OCI-LY7 (cell line): ENCODE measurements around the gene ASB4. TPM values are rescaled to one million over a fixed set of nuclear protein-coding genes. Genes with fewer than 3 reads are reported as not detected.

Experiments
- BruUV-seq: library from RNA; stranded (reverse); fragments of 400-500 nt; replicated peaks from 2 replicates; lab custom pipeline; 2021; lab: Mats Ljungman, UMichigan
- CTCF ChIA-PET: fragments of 300-600 bp; sonication (Branson Sonifier 250); formaldehyde crosslinking; loops from one replicate; lab custom pipeline; 2022; ENCODE audit warnings: antibody characterized with exemption; ENCODE audit not compliant: unreplicated experiment; lab: Charles Lee
- POLR2A ChIA-PET: fragments of 300-600 bp; sonication (Branson Sonifier 250); formaldehyde crosslinking; loops from one replicate; lab custom pipeline; 2022; ENCODE audit warnings: antibody characterized with exemption; lab: Charles Lee
- DNase-seq: peaks from one replicate; pipeline ENCODE4 v3.0.0-alpha.2; 2015; ENCODE audit warnings: low spot score
- H2AFZ ChIP-seq: fragments of 200-600 bp; sonication (generic), shearing (Covaris generic); 2 replicates; pipeline ENCODE4 v1.6.1; 2014; ENCODE audit warnings: mild to moderate bottlenecking, antibody characterized with exemption, low read length, moderate library complexity
- H3K27ac ChIP-seq: fragments of 200-600 bp; sonication (generic); 2 replicates; pipeline ENCODE4 v1.5.1; 2014; ENCODE audit warnings: mixed run types, low read depth, mild to moderate bottlenecking, moderate library complexity, low read length, inconsistent platforms; ENCODE audit not compliant: poor library complexity, severe bottlenecking
- H3K36me3 ChIP-seq: fragments of 200-600 bp; sonication (generic); 2 replicates; pipeline ENCODE4 v1.6.1; 2014; ENCODE audit warnings: mild to moderate bottlenecking, antibody characterized with exemption, low read length, moderate library complexity, mixed read lengths; ENCODE audit not compliant: insufficient read depth
- H3K4me1 ChIP-seq: fragments of 200-600 bp; sonication (generic); 2 replicates; pipeline ENCODE4 v1.5.1; 2014; ENCODE audit warnings: mild to moderate bottlenecking, low read length; ENCODE audit not compliant: insufficient read depth, poor library complexity, severe bottlenecking
- H3K4me2 ChIP-seq: fragments of 200-600 bp; sonication (generic); 2 replicates; pipeline ENCODE4 v1.6.1; 2014; ENCODE audit warnings: mild to moderate bottlenecking, low read length
- H3K4me3 ChIP-seq: fragments of 200-600 bp; sonication (generic); 2 replicates; pipeline ENCODE4 v1.5.1; 2014; ENCODE audit warnings: mild to moderate bottlenecking, low read depth, low read length; ENCODE audit not compliant: poor library complexity, severe bottlenecking
- H3K79me2 ChIP-seq: fragments of 200-600 bp; sonication (generic); 2 replicates; pipeline ENCODE4 v1.6.1; 2016; ENCODE audit warnings: low read depth, mild to moderate bottlenecking, low read length, moderate library complexity, mixed read lengths; ENCODE audit not compliant: insufficient read depth
- H3K9me2 ChIP-seq: fragments of 200-600 bp; sonication (generic); 2 replicates; pipeline ENCODE4 v1.6.1; 2016; ENCODE audit warnings: mild to moderate bottlenecking, low read length, mixed read lengths; ENCODE audit not compliant: insufficient read depth
- H3K9me3 ChIP-seq: fragments of 200-600 bp; sonication (generic); 2 replicates; pipeline ENCODE4 v1.6.1; 2014; ENCODE audit warnings: mild to moderate bottlenecking, mixed run types, low read length, mixed read lengths
- H4K20me1 ChIP-seq: fragments of 200-600 bp; sonication (generic); 2 replicates; pipeline ENCODE4 v1.6.1; 2014; ENCODE audit warnings: mild to moderate bottlenecking, antibody characterized with exemption, low read length, moderate library complexity, mixed read lengths; ENCODE audit not compliant: insufficient read depth
- CTCF ChIP-seq: fragments of 200-600 bp; sonication (generic); conservative IDR thresholded peaks from 2 replicates; pipeline ENCODE4 v1.5.1; 2014; ENCODE audit warnings: mild to moderate bottlenecking, antibody characterized with exemption, low read length, moderate library complexity, mixed read lengths
- EZH2phosphoT487 ChIP-seq: fragments of 200-600 bp; sonication (generic); IDR thresholded peaks from 2 replicates; pipeline ENCODE4 v1.6.1; 2018; ENCODE audit warnings: low read depth, borderline replicate concordance, mild to moderate bottlenecking, mixed run types, antibody characterized with exemption, low read length, moderate library complexity, mixed read lengths
- intact Hi-C: fragments of 100-400 bp; cut with micrococcal nuclease; formaldehyde crosslinking; loops from one replicate; pipeline ENCODE4 v1.10.0; 2022; ENCODE audit not compliant: unreplicated experiment
- total RNA-seq, 2 experiments: library from RNA; depleted of rRNA in 1 of 2; stranded (reverse); fragments of >200 nt in 1 of 2; shearing (Covaris generic) in 1 of 2; gene quantifications; 2 replicates each; pipeline ENCODE4 v1.2.3, GENCODE V29; 2014 to 2022

Gene ASB4
- total RNA-seq, 2 experiments from 2014 or later: not detected

- TF ChIP-seq EZH2phosphoT487: no peak
- DNase-seq: no peak
- BruUV-seq: no TSS peak
- H3K79me2 ChIP-seq: no peaks in the 10 kb centered on the region
- H4K20me1 ChIP-seq: no peaks in the 10 kb centered on the region
- H3K4me3 ChIP-seq: no peak overlapping the region
- no peak overlapping the region for H2AFZ ChIP-seq
- H3K4me2 ChIP-seq: no peak overlapping the region
- ChIA-PET CTCF (no interaction called here), POLR2A (interaction anchor here (0.6 kb wide), 1 partner anchor 134 kb away, joined by 6 read pairs; no protein-coding TSS in a partner anchor)
- no peaks in the 10 kb centered on the region for H3K4me1 ChIP-seq
- no peak overlapping the region for H3K27ac ChIP-seq
- intact Hi-C loops: loop anchor here (5.0 kb wide), 1 partner anchor 343 kb away; no protein-coding TSS in a partner anchor
- H3K9me2 ChIP-seq: no peaks in the 10 kb centered on the region
- no peaks in the 10 kb centered on the region for H3K36me3 ChIP-seq
- H3K9me3 ChIP-seq: no peaks in the 10 kb centered on the region
These were observed 44.0 kb downstream of the ASB4 start for GRCh38 chr7:95529701-95530100.

GRCh38 chr7:95530881-95531280 is 45.1 kb downstream of the ASB4 start:
- no peaks in the 10 kb centered on the region for H3K9me3 ChIP-seq
- H3K4me3 ChIP-seq: no peak overlapping the region
- no peaks in the 10 kb centered on the region for H3K36me3 ChIP-seq
- H3K27ac ChIP-seq: no peak overlapping the region
- no peak overlapping the region for H3K4me2 ChIP-seq
- ChIA-PET CTCF (no interaction called here), POLR2A (interaction anchor here (0.6 kb wide), 1 partner anchor 1038 kb away, joined by 3 read pairs; no protein-coding TSS in a partner anchor)
- TF ChIP-seq CTCF (no peak), EZH2phosphoT487 (no peak)
- intact Hi-C loops: no loop called here
- BruUV-seq: no TSS peak
- H4K20me1 ChIP-seq: no peaks in the 10 kb centered on the region
- H2AFZ ChIP-seq: no peak overlapping the region
- H3K4me1 ChIP-seq: no peaks in the 10 kb centered on the region
- H3K9me2 ChIP-seq: no peaks in the 10 kb centered on the region
- H3K79me2 ChIP-seq: no peaks in the 10 kb centered on the region
- no peak for DNase-seq

- no peaks in the 10 kb centered on the region for H4K20me1 ChIP-seq
- H3K9me3 ChIP-seq: no peaks in the 10 kb centered on the region
- no peak for TF ChIP-seq CTCF
- CTCF ChIA-PET: no interaction called here
- no peaks in the 10 kb centered on the region for H3K9me2 ChIP-seq
- H3K4me1 ChIP-seq: no peaks in the 10 kb centered on the region
- no peak overlapping the region for H3K4me3 ChIP-seq
- POLR2A ChIA-PET: interaction anchor here (0.8 kb wide), 1 partner anchor 10 kb away, joined by 3 read pairs; no protein-coding TSS in a partner anchor
- BruUV-seq: no TSS peak
- H3K79me2 ChIP-seq: no peaks in the 10 kb centered on the region
- no peak overlapping the region for H2AFZ ChIP-seq
- no peak overlapping the region for H3K27ac ChIP-seq
- intact Hi-C loops: no loop called here
- DNase-seq: no peak
- H3K36me3 ChIP-seq: no peaks in the 10 kb centered on the region
- H3K4me2 ChIP-seq: no peak overlapping the region
These were observed 46.0 kb downstream of the ASB4 start for GRCh38 chr7:95531605-95532219.
